ENCODE results near the gene TAF3.
"Not testable (repeated sequence)": the region's sequence is repeated elsewhere in the genome, so short reads cannot be mapped to it uniquely, and the experiment has no call there.

TAF3 gene

GRCh38 chr10:7811743-7812142 is 6.6 kb upstream of the TAF3 start:
- not testable (repeated sequence) for DNase-seq (ENCODE audit: low read depth in 2 of 2)

GRCh38 chr10:7813481-7813880 is 4.8 kb upstream of the TAF3 start:
- DNase-seq (ENCODE audit: low read depth in 2 of 2), result no peak

GRCh38 chr10:7817576-7817975 is 729 bp upstream of the TAF3 start:
- DNase-seq (ENCODE audit: low read depth in 2 of 2), result no peak

- no peak for DNase-seq (ENCODE audit: low read depth in 2 of 2)
Measured at GRCh38 chr10:7817984-7818294, 366 bp upstream of the TAF3 start.

GRCh38 chr10:7819121-7819460 is 786 bp downstream of the TAF3 start:
- peak in 1 of 2 donors; percentile 0 for DNase-seq (ENCODE audit: low read depth in 2 of 2)

- no peak for DNase-seq (ENCODE audit: low read depth in 2 of 2)
Measured at GRCh38 chr10:7824251-7824650, 5.9 kb downstream of the TAF3 start.

GRCh38 chr10:7826971-7827370 is 8.7 kb downstream of the TAF3 start:
- DNase-seq (ENCODE audit: low read depth in 2 of 2), result no peak

GRCh38 chr10:7829289-7829834 is 11.1 kb downstream of the TAF3 start:
- no peak for DNase-seq (ENCODE audit: low read depth in 2 of 2)

GRCh38 chr10:7832060-7832459 is 13.8 kb downstream of the TAF3 start:
- no peak for DNase-seq (ENCODE audit: low read depth in 2 of 2)

GRCh38 chr10:7833210-7833609 is 14.9 kb downstream of the TAF3 start:
- DNase-seq (ENCODE audit: low read depth in 2 of 2), result no peak

GRCh38 chr10:7834262-7834661 is 16.0 kb downstream of the TAF3 start:
- DNase-seq (ENCODE audit: low read depth in 2 of 2), result no peak

GRCh38 chr10:7836571-7836970 is 18.3 kb downstream of the TAF3 start:
- DNase-seq (ENCODE audit: low read depth in 2 of 2), result no peak

GRCh38 chr10:7846591-7846990 is 28.3 kb downstream of the TAF3 start:
- DNase-seq (ENCODE audit: low read depth in 2 of 2), result no peak

GRCh38 chr10:7853226-7853842 is 35.0 kb downstream of the TAF3 start:
- DNase-seq (ENCODE audit: low read depth in 2 of 2), result no peak

- DNase-seq (ENCODE audit: low read depth in 2 of 2), result no peak
Measured at GRCh38 chr10:7853890-7854289, 35.6 kb downstream of the TAF3 start.

- no peak for DNase-seq (ENCODE audit: low read depth in 2 of 2)
Measured at GRCh38 chr10:7855205-7855604, 36.9 kb downstream of the TAF3 start.

GRCh38 chr10:7856678-7857077 is 38.4 kb downstream of the TAF3 start:
- no peak for DNase-seq (ENCODE audit: low read depth in 2 of 2)

- DNase-seq (ENCODE audit: low read depth in 2 of 2), result no peak
Measured at GRCh38 chr10:7857262-7857661, 39.0 kb downstream of the TAF3 start.

- DNase-seq (ENCODE audit: low read depth in 2 of 2), result no peak
Measured at GRCh38 chr10:7861509-7862120, 43.3 kb downstream of the TAF3 start.

GRCh38 chr10:7862121-7862514 is 43.8 kb downstream of the TAF3 start:
- no peak for DNase-seq (ENCODE audit: low read depth in 2 of 2)

- DNase-seq (ENCODE audit: low read depth in 2 of 2), result no peak
Measured at GRCh38 chr10:7866176-7866575, 47.9 kb downstream of the TAF3 start.

GRCh38 chr10:7872041-7872442 is 53.7 kb downstream of the TAF3 start:
- no peak for DNase-seq (ENCODE audit: low read depth in 2 of 2)

GRCh38 chr10:7874864-7875263 is 56.6 kb downstream of the TAF3 start:
- no peak for DNase-seq (ENCODE audit: low read depth in 2 of 2)

GRCh38 chr10:7876541-7877127 is 58.3 kb downstream of the TAF3 start:
- DNase-seq (ENCODE audit: low read depth in 2 of 2), result no peak

Data from stimulated activated CD8-positive, alpha-beta memory T cell treated with anti-CD3 and anti-CD28 coated beads, Interleukin-15, amount 100 ng/mL, for 4 hours (primary cell).